ENCODE measurements around the gene FAM9B. TPM values are rescaled to one million over a fixed set of nuclear protein-coding genes. Genes with fewer than 3 reads are reported as not detected.

Gene FAM9B
- total RNA-seq, 1 donor from 2014 or later, result not detected

DNA sequence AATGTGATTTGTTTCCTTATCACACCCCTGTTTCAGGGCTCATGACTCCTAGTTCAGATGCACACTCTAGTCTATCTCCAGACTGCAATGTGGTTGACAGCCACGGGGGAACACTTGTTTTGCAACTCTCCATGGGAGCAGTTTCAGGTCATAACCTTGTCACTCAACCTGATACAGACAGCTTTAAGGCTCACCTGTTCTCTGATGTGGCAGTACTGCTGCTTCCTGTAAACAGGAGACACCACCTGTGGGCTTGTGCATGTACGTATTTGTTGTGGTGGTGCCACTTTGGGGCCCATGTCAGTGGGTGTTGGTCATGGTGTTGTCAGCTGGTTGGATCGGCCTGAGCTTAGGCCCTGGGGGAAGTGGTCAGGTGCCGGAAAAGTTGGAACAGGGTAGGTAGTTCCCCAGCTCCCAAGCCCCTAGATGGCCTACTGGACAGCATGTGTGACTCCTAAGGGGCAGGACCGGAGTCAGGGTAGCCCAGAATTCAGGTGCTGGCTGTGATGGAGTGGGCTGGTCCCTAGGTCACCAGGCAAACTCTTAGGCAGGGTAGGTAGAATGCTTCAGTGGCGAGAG lies 46.2 kb downstream of the FAM9B start:
- Mint-ChIP-seq H3K4me3 (ENCODE audit: unreplicated experiment) (no peak overlapping the region), H3K27me3 (ENCODE audit: unreplicated experiment) (no peaks in the 10 kb centered on the region), H3K4me1 (ENCODE audit: low read depth, unreplicated experiment) (no peaks in the 10 kb centered on the region), H3K27ac (ENCODE audit: unreplicated experiment) (no peak overlapping the region), H3K9me3 (ENCODE audit: unreplicated experiment) (no peaks in the 10 kb centered on the region), H3K36me3 (ENCODE audit: unreplicated experiment) (no peaks in the 10 kb centered on the region)
- no peak for DNase-seq
- TF ChIP-seq CTCF (IDR thresholded peaks at IDR 0.05; ENCODE audit: partially characterized antibody, unreplicated experiment), result no peak

DNA sequence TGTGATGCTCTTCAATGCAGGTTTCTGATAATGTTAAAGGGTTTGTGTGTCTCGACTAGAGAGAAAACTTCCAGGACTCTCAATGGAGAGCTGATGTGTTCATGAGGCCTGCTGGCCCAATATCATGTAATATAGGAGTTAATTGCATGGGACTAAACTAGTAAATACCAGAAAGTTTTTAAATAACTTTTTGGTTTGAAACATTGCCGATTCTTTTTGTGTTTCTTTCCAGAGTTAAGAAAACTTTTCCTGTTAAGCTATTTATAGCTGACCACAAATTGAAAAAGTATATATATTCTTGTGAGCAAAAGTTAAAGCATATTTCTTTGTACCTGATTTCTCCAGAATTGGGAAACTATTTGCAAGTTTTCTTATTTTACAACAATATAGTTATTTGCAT lies 49.7 kb downstream of the FAM9B start:
- no peaks in the 10 kb centered on the region for H3K36me3 Mint-ChIP-seq (ENCODE audit: unreplicated experiment)
- no peaks in the 10 kb centered on the region for H3K9me3 Mint-ChIP-seq (ENCODE audit: unreplicated experiment)
- no peak overlapping the region for H3K27ac Mint-ChIP-seq (ENCODE audit: unreplicated experiment)
- H3K27me3 Mint-ChIP-seq (ENCODE audit: unreplicated experiment), result no peaks in the 10 kb centered on the region
- H3K4me1 Mint-ChIP-seq (ENCODE audit: low read depth, unreplicated experiment), result no peaks in the 10 kb centered on the region
- DNase-seq, result no peak
- no peak overlapping the region for H3K4me3 Mint-ChIP-seq (ENCODE audit: unreplicated experiment)
- no peak for TF ChIP-seq CTCF (IDR thresholded peaks at IDR 0.05; ENCODE audit: partially characterized antibody, unreplicated experiment)

DNA sequence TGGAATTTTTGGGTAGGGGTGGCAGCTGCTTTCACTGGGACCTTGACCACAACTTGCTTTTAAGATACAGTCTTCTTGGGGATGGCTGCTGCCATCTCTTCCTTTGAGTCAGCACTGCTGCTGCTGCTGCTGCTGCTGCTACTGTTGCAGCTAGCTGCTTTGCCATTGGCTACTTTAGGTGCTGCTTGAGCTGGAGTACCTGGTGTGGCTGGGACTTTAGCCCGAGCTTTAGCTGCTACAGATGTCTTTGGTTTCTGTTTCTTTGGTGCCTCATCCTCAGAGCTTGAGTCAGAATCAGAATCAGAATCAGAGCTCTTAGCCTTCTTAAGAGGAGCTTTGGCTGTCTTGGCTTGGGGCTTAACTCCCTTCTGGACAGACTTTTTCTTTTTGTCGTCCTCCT lies 52.2 kb downstream of the FAM9B start:
- Mint-ChIP-seq H3K9me3 (ENCODE audit: unreplicated experiment) (no peaks in the 10 kb centered on the region), H3K4me3 (ENCODE audit: unreplicated experiment) (no peak overlapping the region), H3K4me1 (ENCODE audit: low read depth, unreplicated experiment) (no peaks in the 10 kb centered on the region)

DNA sequence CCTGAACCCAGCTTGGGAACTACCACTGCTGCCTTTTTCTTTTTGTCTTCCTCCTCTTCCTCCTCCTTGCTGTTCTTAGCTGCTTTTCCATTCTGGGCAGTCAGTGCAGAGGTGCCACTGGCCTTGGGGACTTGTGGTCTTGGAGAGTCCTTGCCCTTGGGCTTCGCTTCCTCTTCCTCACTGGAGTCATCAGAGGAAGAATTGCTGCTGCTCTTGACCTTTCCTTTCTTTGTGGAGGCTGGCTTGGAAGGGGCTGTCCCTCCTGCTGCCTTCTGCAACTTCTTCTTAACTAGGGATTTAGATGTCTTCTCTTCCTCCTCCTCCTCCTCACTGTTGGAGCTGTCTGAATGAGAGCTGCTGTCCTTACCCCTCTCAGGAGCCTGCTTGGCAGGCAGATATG lies 53.2 kb downstream of the FAM9B start:
- no peak for TF ChIP-seq CTCF (IDR thresholded peaks at IDR 0.05; ENCODE audit: partially characterized antibody, unreplicated experiment)
- H3K27ac Mint-ChIP-seq (ENCODE audit: unreplicated experiment), result no peak overlapping the region

More for the DNA sequence above, 52.2 kb downstream of the FAM9B start:
- TF ChIP-seq CTCF (IDR thresholded peaks at IDR 0.05; ENCODE audit: partially characterized antibody, unreplicated experiment), result no peak
- DNase-seq, result no peak
- no peaks in the 10 kb centered on the region for H3K36me3 Mint-ChIP-seq (ENCODE audit: unreplicated experiment)
- no peaks in the 10 kb centered on the region for H3K27me3 Mint-ChIP-seq (ENCODE audit: unreplicated experiment)
- H3K27ac Mint-ChIP-seq (ENCODE audit: unreplicated experiment), result no peak overlapping the region

More for the DNA sequence above, 53.2 kb downstream of the FAM9B start:
- Mint-ChIP-seq H3K9me3 (ENCODE audit: unreplicated experiment) (no peaks in the 10 kb centered on the region), H3K36me3 (ENCODE audit: unreplicated experiment) (no peaks in the 10 kb centered on the region), H3K27me3 (ENCODE audit: unreplicated experiment) (no peaks in the 10 kb centered on the region), H3K4me3 (ENCODE audit: unreplicated experiment) (no peak overlapping the region), H3K4me1 (ENCODE audit: low read depth, unreplicated experiment) (no peaks in the 10 kb centered on the region)
- no peak for DNase-seq

Other genes starting within 250 kb of the FAM9B start
- not detected for gene FAM9A, start 232.7 kb downstream of the FAM9B start, total RNA-seq (ENCODE audit: unreplicated experiment)

Measured in glutamatergic neuron (in vitro differentiated cells).